Measurements from ENCODE around the gene ELMO3.
A peak's percentile ranks its signal among the peaks of the same experiment; 100 is the strongest.

Gene ELMO3

DNA sequence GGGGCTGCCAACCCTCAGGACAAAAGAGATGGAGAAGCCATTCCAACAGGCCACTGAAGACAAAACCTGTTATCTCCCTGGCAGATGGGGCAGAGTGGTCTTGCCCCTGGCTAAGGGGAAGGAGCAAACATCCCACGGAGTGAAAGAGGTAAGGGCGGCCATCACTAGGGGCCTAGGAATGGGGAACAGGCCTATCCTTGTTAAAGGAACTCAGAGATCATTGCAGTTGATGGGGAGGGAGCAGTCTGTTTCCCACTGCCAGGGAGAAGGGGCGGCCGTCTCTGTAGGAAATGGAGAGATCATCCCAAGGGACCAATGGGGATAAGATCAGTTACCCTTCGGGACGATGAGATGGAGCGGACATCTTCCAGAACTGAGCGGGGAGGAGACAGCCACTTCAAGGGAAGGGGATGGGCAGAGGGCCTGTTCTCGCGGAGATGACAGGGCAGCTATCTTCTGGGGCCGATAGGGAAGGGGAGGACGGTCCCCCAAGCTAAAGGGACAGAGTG, 27.4 kb downstream of the ELMO3 start:
- DNase-seq (ENCODE audit: low read depth): no peak

DNA sequence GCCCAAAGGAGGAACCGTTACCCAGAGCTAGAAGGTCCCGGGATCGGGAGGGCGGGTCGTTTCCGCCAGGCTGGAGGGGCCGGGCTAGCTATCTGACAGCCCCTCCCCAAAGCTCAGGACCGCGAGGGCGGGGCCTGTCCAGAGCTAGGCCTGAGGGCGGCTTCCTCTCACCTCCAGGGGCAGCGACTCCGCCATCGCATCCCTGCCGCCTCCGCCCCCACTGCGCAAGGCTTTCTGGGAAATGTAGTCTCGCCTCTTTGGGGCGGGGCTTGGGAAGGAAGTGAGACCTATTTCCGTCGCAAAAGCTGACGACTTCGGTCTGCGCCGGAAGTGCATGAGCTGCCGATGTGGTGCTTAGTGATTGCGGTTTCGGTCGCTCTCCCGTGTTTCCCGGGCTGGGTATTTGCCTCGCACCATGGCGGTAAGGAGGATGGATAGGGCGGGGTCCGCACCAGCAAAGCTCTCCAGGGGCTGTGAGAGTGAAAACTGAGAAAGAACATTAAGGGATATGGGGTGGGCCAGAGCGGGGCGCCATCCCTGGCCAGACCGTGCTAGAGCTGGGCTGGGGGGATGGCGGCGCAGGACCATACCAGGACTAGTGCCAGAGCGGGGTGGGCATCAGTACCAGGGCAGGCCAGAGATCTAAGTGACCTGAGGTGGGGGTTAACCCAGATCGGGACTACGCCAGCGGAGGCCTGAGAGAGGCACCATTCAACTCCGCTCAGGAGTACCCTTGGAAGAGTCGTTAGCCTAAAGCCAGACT, 28.1 kb downstream of the ELMO3 start, which contains the start of gene TMEM208:
Gene TMEM208, plus strand, starts transcription at position 327 of the 763 bp plus-strand sequence. Its CDS starts 89 bp downstream, at position 416.
- DNase-seq (ENCODE audit: low read depth): peak; percentile 96

DNA sequence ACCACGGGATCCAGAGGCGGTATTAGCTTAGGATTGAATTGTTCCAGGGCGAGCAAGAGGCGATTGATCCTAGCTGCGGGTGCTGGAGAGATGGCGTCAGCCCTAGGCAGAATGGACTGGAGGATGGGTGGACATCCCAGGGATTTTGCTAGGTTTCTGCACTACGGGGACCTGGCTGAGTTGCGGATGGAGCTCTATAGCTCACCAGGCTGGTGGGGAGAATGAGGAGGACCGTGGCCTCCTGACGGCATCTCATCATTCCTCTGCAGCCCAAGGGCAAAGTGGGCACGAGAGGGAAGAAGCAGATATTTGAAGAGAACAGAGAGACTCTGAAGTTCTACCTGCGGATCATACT, 28.6 kb downstream of the ELMO3 start:
- no peak for DNase-seq (ENCODE audit: low read depth)

DNA sequence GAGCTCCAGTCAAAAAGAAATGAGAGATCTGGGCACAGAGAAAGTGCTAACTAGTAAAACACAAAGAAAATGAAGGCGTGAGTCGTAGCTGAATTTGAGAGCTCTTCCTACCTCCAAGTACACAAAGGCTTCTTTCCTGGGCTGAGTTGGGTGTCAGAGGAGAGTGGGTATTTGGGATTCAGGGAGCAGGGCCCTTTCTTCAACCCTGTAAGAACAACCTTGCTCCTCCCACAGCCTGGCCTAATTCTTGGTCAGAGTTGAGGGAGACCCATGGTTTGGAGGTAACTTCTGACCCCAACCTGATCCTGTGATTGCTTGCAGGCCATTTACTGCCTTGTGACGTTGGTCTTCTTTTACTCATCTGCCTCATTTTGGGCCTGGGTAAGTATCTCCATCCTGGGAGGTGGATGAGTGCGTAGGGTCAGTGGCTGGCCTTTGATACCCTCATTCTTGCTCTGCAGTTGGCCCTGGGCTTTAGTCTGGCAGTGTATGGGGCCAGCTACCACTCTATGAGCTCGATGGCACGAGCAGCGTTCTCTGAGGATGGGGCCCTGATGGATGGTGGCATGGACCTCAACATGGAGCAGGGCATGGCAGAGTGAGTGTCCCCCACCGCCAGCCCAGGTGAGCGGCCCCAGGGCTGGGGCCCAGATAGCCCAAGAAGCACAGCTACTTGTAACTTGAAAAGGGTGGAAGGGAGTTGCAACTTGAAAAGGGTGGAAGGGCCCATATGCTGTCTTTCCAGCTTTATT, 29.3 kb downstream of the ELMO3 start:
- no peak for DNase-seq (ENCODE audit: low read depth)

DNA sequence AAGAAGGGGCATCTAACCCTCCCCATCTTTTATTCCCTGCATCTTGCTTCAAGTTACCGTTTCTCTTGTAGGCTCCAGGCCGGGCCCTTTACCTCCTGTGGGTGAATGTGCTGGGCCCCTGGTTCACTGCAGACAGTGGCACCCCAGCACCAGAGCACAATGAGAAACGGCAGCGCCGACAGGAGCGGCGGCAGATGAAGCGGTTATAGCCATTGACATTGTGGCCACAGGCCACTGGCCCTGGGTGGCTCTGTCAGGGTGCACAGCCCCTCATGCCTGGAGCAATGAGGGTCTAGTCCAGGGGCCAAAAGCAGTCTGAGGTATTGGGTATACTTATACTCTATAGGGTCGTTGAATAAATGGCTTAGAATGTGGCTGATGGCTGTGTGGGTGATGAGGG, 30.0 kb downstream of the ELMO3 start:
- no peak for DNase-seq (ENCODE audit: low read depth)

DNA sequence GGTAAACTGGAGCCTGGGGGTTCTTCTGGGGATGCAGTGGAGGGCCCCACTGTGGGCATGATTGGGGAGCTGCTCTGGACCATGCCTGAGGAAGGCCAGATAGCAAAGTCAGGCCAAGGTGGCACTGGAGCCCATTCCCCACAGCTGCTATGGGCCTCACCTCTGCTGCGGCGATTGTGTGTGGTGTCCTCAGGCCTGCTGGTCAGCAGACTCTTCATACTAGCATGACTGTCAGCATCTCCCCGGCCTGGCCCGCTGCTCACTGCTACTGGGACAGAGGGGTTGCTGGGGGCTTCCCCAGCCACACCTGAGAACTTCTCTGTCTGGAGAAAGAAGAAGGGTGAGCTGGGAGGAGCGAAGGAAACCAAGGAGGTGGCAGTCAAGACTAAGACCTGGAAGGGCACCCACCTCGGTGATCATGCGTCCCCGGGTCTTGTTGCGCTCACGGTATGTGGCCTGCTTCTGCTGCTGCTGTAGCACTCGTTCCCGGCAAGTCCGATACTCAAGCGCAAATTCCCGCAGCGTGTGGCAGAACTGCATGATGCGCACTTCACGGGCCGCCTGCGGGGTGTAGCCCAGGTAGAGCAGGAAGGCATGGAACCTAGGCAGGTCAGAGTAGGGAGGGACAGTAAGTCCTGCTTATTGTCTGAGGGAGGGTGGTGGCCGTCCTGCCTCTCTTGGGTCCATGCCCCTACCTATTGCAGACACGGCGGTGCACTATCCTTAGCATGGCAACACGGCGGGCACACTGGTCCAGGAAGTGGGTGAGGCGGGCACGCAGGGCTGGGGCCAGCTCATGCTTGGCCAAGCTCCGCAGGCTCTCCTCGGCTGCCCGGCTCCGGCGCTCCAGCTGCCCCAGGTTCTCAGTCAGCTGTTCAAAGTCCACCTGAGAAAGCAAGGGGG, 31.2 kb downstream of the ELMO3 start:
- DNase-seq (ENCODE audit: low read depth): no peak

DNA sequence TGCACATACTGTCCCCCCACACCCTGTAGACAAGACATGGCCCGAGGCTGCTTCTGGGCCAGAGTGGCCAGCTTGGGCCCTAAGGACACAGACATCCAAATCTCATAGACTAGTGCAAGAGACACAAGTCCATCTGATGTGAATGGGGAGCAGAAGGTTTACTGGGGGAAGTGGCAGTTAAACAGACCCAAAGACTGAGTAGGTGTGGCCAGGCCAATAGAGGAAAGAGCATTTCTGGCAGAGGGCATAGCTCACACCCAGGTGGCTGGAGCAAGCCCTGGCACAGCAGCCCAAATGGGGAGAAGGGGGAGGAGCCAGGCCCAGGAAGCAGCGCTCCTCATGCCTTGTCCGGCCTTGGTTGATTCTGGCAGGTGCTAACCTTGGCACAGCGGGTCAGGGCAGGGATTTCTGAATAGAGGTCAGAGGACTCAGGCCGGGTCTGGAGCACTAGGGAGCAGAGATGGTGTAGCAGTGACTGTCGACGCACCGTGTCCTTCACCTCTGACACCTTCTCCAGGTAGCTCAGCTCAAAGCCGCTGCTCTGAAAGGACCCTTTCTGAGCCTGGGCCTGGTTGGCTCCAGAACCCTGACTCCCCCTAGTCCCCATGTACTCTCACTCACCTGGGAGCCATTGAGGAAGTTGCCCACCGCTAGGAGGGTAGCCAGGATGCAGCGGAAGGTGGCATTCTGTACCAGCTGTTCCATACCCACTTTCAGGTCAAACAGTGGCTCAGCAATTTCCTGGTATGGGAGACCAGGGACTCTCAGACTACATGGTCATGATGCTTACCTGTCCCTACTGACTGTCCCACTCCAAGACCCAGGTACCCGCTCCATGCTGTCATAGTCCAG, 32.1 kb downstream of the ELMO3 start:
- no peak for DNase-seq (ENCODE audit: low read depth)

DNA sequence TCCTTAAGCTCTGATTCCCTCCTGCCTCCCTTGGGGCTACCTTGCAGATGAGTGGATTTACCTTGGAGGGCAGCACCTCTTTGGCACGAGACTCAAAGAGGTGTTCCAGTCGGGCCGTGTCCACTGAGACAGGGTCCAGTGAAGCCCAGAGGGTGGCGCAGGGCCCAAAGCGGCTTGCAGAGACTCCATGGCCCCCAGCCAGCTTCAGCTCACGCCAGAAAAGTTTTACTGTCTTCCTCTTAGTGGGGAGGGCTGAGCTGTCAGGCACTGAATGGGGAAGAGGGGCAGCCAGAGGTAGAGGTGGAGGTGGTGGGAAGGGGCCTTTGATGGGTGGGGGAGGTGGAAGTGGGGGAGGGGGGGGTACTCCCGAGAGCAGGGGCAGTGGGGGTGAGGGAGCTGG, 34.7 kb downstream of the ELMO3 start:
- no peak for DNase-seq (ENCODE audit: low read depth)

DNA sequence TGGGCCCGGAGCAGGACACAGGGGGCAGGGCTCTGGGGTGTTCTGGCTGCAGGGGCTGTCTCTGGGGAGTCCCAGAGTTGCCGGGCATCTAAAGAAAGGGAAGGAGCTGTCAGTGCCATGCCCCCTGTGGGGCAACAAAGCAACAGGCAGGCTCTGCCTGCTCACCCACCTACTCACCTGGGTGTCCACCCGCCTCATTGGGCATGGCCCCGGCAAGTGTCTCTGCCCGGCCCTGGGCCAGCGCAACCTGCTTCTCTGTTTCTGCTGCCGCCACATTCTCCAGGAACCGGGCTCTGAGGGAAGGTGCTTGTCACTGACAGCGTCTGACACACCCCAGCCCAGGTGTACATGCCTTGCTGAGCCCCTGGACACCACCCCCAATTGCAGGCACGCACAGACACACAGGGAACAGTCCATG, 35.3 kb downstream of the ELMO3 start:
- DNase-seq (ENCODE audit: low read depth): no peak

DNA sequence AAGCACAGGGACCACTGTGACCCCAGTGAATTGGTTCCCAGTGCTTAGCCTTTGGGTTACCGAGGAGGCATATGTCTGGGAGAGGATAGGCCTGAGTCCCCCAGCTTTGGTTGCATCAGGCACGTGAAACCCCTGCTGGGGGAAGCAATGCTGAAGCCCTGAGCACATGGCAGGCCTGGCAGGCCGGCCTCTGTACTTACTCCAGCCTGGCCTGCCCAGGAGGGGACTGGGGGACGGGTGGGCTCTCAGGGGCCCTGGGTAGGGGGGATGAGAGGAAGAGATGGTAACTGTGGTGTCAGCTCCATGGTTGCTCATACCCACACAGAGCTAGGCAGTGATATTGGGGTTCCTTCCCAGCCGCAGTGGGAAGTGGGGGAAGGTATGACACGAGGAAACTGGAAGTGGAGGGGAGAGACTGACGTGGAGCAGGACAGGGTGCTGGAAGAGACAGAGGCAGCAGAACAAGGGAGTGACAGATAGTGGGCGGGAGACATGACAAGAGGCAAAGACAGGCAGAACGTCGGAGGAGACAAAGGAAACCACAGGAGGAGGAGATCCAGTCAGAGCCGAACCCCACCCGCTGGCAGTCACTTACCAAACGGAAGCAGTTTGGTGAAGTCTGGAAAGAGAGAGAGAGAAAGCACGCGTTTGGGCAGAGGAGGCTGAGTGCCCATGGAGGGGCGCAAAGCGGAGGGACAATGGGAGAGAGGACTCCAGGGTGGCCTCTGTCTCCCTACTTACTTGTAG, 37.1 kb downstream of the ELMO3 start:
- DNase-seq (ENCODE audit: low read depth): no peak

DNA sequence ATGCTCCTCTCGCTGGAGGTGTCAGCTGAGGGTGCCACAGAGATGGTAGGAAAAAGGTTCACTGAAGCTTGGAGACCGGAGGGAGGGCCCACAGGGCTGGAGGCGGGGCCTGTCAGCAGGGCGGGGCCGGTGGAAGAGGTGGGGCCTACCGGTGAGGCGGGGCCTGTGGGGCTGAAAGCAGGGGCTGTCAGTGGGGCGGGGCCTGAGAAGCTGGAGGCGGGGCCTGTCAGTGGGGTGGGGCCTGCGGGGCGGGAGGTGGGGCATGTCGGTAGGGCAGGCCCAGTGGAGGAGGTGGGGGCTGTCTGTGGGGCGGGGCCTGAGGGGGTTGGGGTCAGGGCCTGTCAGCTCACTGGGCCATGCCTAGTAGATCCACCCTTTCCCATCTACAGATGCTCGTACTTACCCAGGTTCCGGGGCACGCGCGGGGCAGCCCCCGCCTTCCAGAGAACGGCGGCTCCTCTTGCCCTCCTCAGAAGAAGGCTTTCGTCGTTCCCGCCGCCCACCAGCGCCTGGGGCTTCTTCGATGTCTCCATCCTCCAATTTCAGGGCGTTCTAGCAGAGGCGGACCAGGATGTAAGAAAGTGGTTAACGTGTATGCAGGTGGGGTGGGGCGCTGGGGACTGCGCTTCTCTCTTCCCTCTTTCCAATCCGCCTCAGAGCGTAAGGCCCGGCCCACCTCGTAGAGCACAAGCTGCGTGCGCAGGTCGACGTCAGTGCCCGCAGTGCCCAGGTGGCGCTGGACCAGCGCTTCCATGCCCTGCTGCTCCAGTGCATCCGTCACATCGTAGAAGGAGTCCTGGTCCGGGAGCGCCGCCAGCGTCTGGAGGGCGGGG, 37.8 kb downstream of the ELMO3 start:
- peak; percentile 52 for DNase-seq (ENCODE audit: low read depth)

DNA sequence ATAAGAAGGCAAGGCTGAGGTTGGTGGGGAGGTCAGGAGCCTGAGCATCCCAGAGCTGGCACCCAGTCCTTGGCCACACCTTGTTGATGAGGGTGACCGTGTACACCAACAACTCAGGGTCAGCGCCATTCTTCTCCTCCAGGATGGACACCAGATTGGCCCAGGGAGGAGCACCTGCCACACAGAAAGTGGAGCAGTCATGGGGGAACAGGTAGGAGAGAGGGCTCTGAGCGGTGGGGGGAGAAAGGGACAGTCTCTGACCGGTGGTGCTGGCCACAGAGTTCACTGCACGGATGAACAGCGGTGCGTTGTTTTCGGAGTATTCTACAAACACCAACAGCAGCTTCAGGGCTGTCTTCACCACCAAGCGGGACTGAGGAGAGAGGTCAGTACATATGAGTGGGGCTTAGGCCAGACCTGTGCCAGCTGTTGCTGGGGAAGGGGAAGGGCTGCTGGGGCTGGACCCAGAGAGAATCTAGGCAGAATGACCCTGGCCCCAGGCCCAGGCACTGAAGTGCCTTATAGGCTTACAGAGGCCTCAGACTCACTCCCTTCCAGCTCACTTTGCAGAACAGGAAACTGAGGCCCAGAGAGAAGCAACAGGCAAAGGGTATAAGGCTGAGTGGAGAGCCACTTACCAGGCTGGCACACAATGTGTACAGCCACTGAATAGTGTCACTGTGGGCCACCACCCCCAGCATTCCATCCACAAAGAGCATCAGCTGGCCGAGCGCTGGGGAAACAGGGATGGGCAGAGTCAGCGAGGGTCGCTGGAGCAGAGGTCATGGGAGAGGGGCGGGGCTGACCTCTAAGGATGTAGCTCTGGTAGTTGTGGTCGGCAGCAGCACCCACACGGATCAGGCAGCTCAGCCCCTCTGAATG, 38.7 kb downstream of the ELMO3 start:
- DNase-seq (ENCODE audit: low read depth): no peak

DNA sequence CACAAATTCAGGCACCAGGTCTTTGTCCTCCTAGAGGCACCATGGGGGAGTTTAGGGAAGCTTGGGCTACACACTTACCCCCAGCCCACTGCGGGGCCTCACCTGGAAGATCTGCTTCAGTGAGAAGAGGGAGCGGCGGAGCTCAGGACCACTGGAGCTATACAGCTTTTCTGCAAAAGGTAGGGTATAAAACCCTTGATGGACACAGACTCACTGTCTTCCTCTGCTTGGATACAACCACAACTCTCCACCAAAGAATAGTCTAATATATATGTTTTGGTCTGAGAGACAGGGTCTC, 39.3 kb downstream of the ELMO3 start:
- DNase-seq (ENCODE audit: low read depth): no peak

DNA sequence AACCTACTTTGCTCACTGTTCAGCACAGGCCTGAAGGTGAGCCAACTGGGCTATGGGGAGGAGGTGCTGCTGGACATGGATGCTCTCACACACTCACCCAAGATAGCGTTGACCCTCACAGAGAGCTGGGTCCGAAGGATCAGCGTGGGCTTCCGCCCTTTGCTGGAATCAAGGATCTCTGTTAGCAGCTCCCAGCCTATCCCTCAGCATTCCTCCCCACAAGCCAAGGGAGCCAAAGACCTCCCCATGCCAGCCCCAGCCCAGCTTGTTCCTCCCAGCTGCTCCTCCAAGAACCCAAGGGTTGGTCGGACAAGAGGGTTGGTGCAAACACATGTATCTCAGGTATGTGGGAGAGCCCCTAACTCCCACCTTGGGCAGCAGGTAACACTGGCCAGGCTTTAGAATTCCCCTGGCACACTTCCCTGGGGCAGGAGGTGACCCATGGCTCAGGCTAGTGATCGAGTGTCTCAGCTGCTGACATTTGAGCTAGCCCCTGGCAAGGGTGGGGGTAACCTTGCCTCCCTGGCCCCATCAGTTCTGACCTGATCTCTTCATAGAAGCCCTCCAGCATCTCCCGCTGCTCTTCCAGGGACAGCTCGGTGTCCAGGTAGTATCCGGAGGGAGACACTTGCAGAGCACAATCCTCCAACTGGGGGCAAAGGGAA, 40.0 kb downstream of the ELMO3 start:
- no peak for DNase-seq (ENCODE audit: low read depth)

DNA sequence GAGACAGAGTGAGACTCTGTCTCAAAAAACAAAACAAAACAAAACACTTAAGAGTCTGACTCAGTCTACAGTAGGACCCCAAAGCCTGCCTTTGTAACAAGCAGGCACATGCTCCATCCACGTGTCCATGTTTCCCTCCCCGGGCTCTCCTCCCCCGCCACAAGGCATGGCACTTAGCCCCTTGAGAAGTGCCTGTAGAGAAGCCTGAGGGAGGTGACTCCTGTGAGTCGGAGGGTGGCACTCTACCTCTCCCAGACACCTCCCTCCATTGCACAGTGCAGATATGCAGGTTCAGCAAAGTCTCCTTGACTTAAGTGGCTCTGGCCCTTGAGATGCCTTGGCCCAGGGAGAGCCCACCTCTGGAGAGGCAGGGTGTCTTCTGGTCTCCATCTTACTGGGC, 41.6 kb downstream of the ELMO3 start:
- DNase-seq (ENCODE audit: low read depth): no peak

DNA sequence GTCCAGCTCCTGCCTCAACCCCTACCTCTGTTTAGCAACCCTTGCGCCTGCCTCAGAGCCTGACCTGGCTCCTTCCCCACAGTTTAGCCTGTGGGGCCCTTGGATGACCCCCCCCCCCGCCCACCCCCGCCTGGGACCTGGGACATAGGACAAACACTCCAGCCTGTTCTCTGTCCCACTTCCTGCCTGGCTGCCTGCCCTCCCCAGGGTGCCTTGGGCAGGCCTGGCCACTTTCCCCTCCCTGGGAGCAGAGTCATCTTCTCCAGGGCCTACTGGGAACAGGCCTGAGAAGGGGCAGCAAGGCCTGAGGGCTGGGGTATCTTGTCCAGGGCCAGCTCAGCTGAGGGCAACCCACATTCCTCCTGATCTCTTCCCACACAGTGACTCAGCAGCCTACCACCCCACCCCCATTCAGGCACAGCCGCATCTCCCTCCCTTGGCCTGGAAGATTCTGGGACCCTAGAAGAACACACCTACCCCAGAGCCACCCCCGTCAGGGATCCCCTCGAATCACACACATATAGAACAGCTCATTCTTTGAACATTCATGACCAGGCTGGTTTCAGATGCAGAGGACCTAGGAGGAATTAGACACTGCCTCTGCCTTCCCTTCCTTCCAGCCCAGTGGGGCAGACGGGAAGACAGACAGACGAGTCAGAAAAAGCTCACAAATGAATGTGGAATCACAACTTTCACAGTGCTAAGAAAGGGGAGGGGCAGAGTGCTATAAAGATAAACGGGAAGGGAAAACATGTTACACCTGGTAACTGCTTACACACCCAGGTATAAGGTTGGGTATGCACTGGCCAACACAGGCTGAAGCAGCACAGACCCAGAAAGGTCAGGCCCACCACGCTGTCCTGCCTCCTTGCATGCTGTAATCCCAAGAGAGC, 42.3 kb downstream of the ELMO3 start:
- DNase-seq (ENCODE audit: low read depth): no peak

DNA sequence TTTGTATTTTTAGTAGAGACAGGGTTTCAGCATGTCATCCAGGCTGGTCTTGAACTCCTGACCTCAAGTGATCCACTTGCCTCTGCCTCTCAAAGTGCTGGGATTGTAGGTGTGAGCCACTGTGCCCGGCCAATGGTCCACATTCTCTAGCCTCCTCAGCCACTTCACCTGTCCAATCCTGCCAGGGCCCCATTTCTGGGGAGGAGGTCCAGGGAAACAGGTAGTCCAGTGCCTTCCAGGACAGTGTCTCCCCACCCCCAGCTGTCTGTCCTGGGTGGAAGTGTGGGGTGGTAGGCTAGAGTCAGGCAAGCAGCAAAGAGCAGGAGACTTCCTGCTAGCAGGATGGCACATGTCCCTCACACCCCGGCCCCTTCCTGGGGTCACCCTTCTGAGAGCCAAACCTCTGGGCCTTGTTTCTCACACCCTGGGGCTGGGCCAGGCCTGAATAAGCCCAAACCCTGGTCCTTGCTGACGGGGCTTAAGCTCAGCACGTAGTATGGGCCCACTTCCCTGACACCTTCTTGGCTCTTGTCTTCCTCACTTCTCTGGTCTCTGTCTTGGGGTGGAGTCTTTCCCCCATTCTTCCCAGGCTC, 43.3 kb downstream of the ELMO3 start:
- no peak for DNase-seq (ENCODE audit: low read depth)
